ENCODE data around the gene RPS6KB2.

DNA sequence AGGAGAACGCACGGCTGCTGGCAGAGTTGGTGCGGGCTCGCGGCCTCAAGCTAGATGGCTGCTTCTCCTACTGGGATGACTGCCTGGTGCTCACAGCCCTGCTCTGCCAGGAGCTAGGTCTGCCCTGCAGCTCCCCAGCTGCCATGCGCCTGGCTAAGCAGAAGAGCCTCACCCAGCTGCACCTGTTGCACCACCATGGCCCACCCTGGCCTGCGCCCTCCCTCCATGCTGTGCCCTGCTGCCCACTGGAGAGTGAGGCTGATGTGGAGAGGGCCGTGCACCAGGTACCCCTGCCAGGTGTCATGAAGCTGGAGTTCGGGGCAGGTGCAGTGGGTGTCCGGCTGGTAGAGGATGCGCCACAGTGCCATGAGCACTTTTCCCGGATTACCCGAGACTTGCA, 4.8 kb upstream of the RPS6KB2 start:
- TF ChIP-seq, protein P1, sequence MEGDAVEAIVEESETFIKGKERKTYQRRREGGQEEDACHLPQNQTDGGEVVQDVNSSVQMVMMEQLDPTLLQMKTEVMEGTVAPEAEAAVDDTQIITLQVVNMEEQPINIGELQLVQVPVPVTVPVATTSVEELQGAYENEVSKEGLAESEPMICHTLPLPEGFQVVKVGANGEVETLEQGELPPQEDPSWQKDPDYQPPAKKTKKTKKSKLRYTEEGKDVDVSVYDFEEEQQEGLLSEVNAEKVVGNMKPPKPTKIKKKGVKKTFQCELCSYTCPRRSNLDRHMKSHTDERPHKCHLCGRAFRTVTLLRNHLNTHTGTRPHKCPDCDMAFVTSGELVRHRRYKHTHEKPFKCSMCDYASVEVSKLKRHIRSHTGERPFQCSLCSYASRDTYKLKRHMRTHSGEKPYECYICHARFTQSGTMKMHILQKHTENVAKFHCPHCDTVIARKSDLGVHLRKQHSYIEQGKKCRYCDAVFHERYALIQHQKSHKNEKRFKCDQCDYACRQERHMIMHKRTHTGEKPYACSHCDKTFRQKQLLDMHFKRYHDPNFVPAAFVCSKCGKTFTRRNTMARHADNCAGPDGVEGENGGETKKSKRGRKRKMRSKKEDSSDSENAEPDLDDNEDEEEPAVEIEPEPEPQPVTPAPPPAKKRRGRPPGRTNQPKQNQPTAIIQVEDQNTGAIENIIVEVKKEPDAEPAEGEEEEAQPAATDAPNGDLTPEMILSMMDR (IDR thresholded peaks at IDR 0.05; ENCODE audit: low read length), result no peak
- TF ChIP-seq EZH2 (IDR thresholded peaks at IDR 0.05; ENCODE audit: borderline replicate concordance, low read length), result no peak

All from OCI-LY1 (cell line).